SK-N-MC (cell line): ENCODE results near the gene LRRC10B.

Experiments
- DNase-seq: peaks from one replicate; pipeline ENCODE4 v3.0.0-alpha.2; 2011; ENCODE audit warnings: low read depth, low spot score
- H3K27ac ChIP-seq: fragments of 200-600 bp; sonication (generic); 2 replicates; pipeline ENCODE4 v1.5.1; 2016; ENCODE audit warnings: mixed run types
- H3K36me3 ChIP-seq: fragments of 200-600 bp; sonication (generic); 2 replicates; pipeline ENCODE4 v1.6.1; 2017; ENCODE audit warnings: antibody characterized with exemption, low read length, mixed read lengths; ENCODE audit not compliant: insufficient read depth
- H3K4me3 ChIP-seq: fragments of 200-600 bp; sonication (generic); 2 replicates; pipeline ENCODE4 v1.5.1; 2016
- H3K9ac ChIP-seq: fragments of 200-600 bp; sonication (generic); 2 replicates; pipeline ENCODE4 v1.8.0; 2017; ENCODE audit warnings: mixed run types, mixed read lengths; ENCODE audit not compliant: insufficient read length
- H3K9me3 ChIP-seq: fragments of 200-600 bp; sonication (generic); 2 replicates; pipeline ENCODE4 v1.6.1; 2017; ENCODE audit warnings: low read depth, mild to moderate bottlenecking, antibody characterized with exemption, low read length, moderate library complexity, mixed read lengths
- EZH2 ChIP-seq: fragments of 200-600 bp; sonication (generic); IDR thresholded peaks from one replicate; pipeline ENCODE4 v1.6.1; 2017; ENCODE audit warnings: antibody characterized with exemption
- FOXP2 ChIP-seq: optimal IDR thresholded peaks from 2 replicates; pipeline ENCODE3; 2011; ENCODE audit warnings: mild to moderate bottlenecking, moderate library complexity; ENCODE audit not compliant: insufficient read depth; ENCODE audit errors: extremely low read length, control extremely low read depth
- POLR2AphosphoS5 ChIP-seq: IDR thresholded peaks from 2 replicates; pipeline ENCODE4 v1.6.1; 2012; ENCODE audit warnings: mild to moderate bottlenecking, low read depth, low read length, borderline replicate concordance

The LRRC10B gene

DNA sequence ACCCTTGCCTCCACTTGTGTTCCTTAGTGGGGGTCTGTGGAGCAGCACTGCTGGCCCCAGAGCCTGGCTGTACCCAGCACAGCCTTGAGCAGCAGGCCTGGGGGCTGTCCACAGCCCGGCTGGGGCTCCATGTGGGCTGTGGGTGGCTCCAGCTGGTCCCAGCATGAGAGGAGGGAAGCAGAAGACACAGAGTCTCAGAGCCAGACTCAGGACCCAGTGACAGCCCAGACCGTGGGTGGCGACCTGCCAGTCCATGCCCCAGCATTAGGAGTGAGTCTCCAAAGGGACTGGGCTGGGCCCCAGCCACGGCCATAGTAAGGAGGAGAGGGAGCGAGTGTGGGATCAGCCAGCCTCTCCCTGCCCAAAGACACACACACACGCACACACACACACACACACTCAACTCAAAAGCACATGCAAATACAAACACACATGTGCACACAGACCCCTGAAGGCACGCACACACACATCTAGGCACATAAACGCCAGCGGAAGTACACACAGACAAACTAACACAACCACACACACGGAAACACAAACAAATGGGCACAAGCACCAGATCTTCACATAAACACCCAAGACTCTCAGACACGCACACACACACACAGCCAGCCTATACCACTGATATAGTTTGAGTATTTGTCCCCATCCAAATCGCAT lies 16.7 kb upstream of the LRRC10B start:
- no peak for TF ChIP-seq EZH2
- TF ChIP-seq POLR2AphosphoS5: no peak
- TF ChIP-seq FOXP2: no peak
- no peak overlapping the region for H3K4me3 ChIP-seq
- H3K27ac ChIP-seq: no peak overlapping the region
- H3K9ac ChIP-seq: no peak overlapping the region
- no peak for DNase-seq
- no peaks in the 10 kb centered on the region for H3K36me3 ChIP-seq
- H3K9me3 ChIP-seq: no peaks in the 10 kb centered on the region

DNA sequence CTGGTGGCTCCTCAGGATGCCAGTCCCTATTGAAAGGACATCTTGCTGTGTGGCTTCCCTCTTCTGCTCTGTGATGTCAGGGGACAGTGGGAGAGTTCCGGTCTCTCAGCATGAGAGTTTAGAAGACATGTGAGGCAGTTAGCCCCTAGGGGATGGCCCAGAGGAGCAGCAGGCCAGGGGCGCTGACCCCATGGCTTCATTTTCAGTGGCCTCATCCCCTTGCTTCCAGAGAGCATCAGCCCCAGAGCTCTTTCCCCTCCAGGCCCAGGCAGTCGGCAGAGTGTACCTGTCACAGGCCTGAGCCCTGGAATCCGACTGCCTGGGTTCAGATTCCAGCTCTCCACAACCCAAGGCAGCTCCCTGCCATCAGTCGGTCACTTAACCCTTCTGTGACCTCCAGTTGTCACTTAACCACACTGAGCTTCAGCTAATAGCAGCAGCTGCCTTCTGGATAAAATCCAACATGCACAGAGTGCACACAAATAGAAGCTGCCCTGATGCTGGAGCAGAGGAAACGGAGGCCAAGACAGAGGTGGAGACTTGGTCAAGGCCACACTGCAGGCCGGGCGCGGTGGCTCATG lies 14.1 kb upstream of the LRRC10B start:
- H3K9me3 ChIP-seq: no peaks in the 10 kb centered on the region
- no peak overlapping the region for H3K27ac ChIP-seq
- no peak overlapping the region for H3K4me3 ChIP-seq
- no peak for TF ChIP-seq EZH2
- TF ChIP-seq FOXP2: no peak
- TF ChIP-seq POLR2AphosphoS5: no peak
- no peaks in the 10 kb centered on the region for H3K36me3 ChIP-seq
- DNase-seq: no peak
- H3K9ac ChIP-seq: no peak overlapping the region

- H3K9ac ChIP-seq: no peak overlapping the region
- H3K9me3 ChIP-seq: no peaks in the 10 kb centered on the region
- no peaks in the 10 kb centered on the region for H3K36me3 ChIP-seq
- H3K27ac ChIP-seq: no peak overlapping the region
- no peak for TF ChIP-seq POLR2AphosphoS5
- TF ChIP-seq FOXP2: no peak
- no peak for TF ChIP-seq EZH2
- no peak for DNase-seq
- no peak overlapping the region for H3K4me3 ChIP-seq
Observed at GRCh38 chr11:61495801-61496601, 12.5 kb upstream of the LRRC10B start.

DNA sequence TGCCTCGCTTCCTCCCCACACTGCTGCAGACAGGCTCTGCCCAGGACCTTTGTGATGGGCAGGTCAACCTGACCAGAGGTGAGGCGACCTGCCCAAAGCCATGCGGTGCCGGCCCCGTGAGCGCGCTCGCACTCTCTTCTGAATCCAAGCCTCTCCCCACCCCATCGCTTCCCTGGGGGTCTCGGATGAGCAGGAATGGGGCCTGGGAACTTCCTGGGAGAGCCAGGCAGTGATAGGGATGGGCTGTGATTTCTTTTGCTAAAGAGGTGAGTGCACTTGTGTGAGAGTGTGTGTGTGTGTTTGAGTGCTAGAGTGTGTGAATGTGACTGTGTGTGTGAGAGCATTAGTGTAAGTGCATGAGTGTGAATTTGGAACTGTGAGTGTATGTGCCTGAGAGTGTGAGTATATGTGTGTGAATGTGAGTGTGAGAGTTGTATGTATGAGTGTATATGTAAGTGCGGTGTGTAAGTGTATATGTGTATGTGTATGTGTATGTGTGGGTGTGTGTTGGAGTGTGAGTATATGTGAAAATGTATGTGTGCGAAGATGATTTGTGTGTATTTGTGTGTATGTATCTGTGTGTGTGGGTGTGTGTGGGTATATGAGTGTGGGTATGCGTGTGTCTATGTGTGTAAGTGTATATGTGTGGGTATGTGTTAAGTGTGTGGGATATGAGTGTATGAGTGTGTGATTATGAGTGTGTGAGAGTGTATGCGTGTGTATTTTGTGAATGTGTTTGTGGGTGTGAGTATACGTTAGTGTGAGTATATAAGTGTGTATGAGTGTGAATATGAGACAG lies 11.7 kb upstream of the LRRC10B start:
- Histone ChIP-seq H3K9ac (no peak overlapping the region), H3K9me3 (no peaks in the 10 kb centered on the region), H3K36me3 (no peaks in the 10 kb centered on the region), H3K27ac (no peak overlapping the region), H3K4me3 (no peak overlapping the region)
- TF ChIP-seq EZH2 (no peak), POLR2AphosphoS5 (no peak), FOXP2 (no peak)
- DNase-seq: no peak

GRCh38 chr11:61497473-61497872 lies 11.1 kb upstream of the LRRC10B start:
- no peaks in the 10 kb centered on the region for H3K9me3 ChIP-seq
- no peaks in the 10 kb centered on the region for H3K36me3 ChIP-seq
- TF ChIP-seq EZH2: no peak
- no peak for TF ChIP-seq FOXP2
- no peak for TF ChIP-seq POLR2AphosphoS5
- no peak for DNase-seq
- no peak overlapping the region for H3K4me3 ChIP-seq
- H3K9ac ChIP-seq: no peak overlapping the region
- H3K27ac ChIP-seq: no peak overlapping the region

- TF ChIP-seq EZH2 (no peak), FOXP2 (no peak)
Observed at GRCh38 chr11:61497876-61498275, 10.7 kb upstream of the LRRC10B start.

DNA sequence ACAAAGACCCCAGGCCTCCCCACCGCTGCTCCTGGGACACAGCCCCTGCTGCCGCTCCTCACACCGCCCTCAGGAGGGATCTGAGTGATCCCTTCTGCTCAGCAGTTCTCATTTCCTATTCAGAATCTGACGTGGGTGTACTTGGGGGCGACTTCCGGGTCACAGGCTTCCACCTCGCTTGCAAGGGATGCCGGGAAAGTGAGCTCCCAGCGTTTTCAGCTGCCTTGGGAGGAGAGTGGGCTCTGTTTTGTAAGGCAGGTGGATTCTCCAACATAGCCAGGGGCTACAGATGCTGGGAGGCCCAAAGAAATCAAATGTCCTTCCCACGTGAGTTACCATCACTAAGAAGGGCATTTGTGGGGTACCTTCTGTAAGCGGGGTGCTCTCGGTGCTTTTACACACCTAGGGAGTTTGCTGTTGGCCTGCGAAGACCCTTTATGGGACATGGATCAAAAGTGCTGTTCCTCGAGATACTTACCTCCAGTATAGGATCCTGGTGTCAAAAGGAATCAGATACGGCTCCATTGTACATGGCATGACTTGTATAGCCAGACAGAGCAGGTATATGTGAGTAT lies 9.7 kb upstream of the LRRC10B start:
- DNase-seq: no peak

More at GRCh38 chr11:61497876-61498275, 10.7 kb upstream of the LRRC10B start:
- DNase-seq: no peak
- Histone ChIP-seq H3K36me3 (no peaks in the 10 kb centered on the region), H3K4me3 (no peak overlapping the region), H3K9me3 (no peaks in the 10 kb centered on the region), H3K27ac (no peak overlapping the region), H3K9ac (no peak overlapping the region)

GRCh38 chr11:61499816-61500491 lies 8.6 kb upstream of the LRRC10B start:
- Histone ChIP-seq H3K27ac (no peak overlapping the region), H3K4me3 (no peak overlapping the region), H3K36me3 (no peaks in the 10 kb centered on the region), H3K9ac (no peak overlapping the region), H3K9me3 (no peaks in the 10 kb centered on the region)
- no peak for DNase-seq
- TF ChIP-seq POLR2AphosphoS5: no peak
- no peak for TF ChIP-seq FOXP2
- TF ChIP-seq EZH2: no peak

More for the DNA sequence above, 9.7 kb upstream of the LRRC10B start:
- Histone ChIP-seq H3K4me3 (no peak overlapping the region), H3K27ac (no peak overlapping the region), H3K9me3 (no peaks in the 10 kb centered on the region), H3K36me3 (no peaks in the 10 kb centered on the region), H3K9ac (no peak overlapping the region)
- TF ChIP-seq POLR2AphosphoS5: peak; percentile 52
- TF ChIP-seq EZH2: no peak
